Measurements from ENCODE around the gene DCXR.

The DCXR gene

DNA sequence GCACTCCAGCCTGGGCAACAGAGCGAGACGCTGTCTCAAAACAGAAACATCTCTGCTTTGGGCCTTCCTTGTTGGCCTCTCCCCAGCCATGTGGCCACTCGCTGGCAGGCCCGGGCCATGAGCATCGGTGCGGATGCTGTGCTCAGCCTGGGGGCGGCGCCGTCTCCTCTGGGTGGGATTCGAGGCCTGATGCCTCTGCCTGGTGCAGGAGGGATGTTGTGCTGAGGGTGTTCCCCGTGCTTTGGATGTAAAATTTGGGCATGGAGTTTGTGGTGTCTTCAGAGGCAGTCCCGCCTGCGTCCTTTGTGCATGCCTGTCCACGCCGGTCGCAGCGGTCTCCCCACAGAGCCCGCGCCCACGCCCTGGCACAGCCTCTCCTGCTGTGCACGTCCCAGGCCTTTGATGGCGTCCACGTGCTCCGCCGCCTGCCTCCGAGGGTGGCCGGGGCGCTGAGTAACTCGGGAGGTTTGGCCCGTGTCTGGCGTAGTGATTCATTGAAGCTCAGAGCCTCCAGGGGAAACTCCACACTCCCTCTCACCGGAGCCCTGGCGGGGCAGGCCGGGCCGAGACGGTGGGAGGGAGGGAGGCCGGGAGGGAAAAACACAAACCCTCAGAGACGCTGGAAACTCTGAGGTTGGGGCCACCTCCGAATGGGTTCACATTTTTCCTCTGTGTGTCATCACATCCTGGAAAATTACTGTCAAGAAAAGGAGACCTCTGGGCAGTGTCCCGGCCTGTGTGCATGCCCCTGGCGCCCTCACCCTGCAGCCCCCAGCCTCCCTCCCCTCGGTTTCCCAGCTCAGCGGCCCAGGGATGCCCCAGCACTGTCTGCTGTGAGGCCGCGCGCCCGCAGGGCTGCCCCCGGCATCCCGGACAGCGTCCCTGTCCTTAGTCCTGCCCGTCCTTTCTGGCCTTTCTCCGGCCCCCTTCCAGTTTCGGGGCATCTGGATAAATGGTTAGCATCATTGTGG is 33.8 kb downstream of the DCXR start:
- Histone ChIP-seq H3K4me3 (ENCODE audit: low read depth in 1 of 2, low read length in 2 of 2) (no peak overlapping the region), H2AFZ (ENCODE audit: low read depth, low read length) (no peak overlapping the region), H3K9me3 (ENCODE audit: insufficient read depth, low read length, severe bottlenecking) (no peaks in the 10 kb centered on the region), H3K27ac (ENCODE audit: low read length) (no peak overlapping the region), H4K20me1 (ENCODE audit: insufficient read depth, low read length) (peaks cover 9% of the 10 kb centered on the region; the same call in 1 of the 2 replicates), H3K36me3 (ENCODE audit: insufficient read depth, low read length) (no peaks in the 10 kb centered on the region), H3K4me2 (ENCODE audit: insufficient read depth, low read length) (no peak overlapping the region), H3K27me3 (ENCODE audit: insufficient read depth, low read length, poor library complexity) (no peaks in the 10 kb centered on the region), H3K79me2 (ENCODE audit: insufficient read depth, low read length) (no peaks in the 10 kb centered on the region), H3K4me1 (ENCODE audit: insufficient read depth, low read length) (no peaks in the 10 kb centered on the region), H3K9ac (ENCODE audit: low read depth, low read length) (no peak overlapping the region)
- no peak for TF ChIP-seq CTCF (IDR thresholded peaks at IDR 0.05; ENCODE audit: borderline replicate concordance, extremely low read depth, low read length, poor library complexity, severe bottlenecking)
- ATAC-seq (ENCODE audit: insufficient read depth, low read depth), result no peak
- DNase-seq, result no peak

- Histone ChIP-seq H4K20me1 (ENCODE audit: insufficient read depth, low read length) (peaks cover 4% of the 10 kb centered on the region; the same call in 1 of the 2 replicates), H3K27ac (ENCODE audit: low read length) (no peak overlapping the region)
Observed at GRCh38 chr17:82001571-82002056, 35.9 kb downstream of the DCXR start.

DNA sequence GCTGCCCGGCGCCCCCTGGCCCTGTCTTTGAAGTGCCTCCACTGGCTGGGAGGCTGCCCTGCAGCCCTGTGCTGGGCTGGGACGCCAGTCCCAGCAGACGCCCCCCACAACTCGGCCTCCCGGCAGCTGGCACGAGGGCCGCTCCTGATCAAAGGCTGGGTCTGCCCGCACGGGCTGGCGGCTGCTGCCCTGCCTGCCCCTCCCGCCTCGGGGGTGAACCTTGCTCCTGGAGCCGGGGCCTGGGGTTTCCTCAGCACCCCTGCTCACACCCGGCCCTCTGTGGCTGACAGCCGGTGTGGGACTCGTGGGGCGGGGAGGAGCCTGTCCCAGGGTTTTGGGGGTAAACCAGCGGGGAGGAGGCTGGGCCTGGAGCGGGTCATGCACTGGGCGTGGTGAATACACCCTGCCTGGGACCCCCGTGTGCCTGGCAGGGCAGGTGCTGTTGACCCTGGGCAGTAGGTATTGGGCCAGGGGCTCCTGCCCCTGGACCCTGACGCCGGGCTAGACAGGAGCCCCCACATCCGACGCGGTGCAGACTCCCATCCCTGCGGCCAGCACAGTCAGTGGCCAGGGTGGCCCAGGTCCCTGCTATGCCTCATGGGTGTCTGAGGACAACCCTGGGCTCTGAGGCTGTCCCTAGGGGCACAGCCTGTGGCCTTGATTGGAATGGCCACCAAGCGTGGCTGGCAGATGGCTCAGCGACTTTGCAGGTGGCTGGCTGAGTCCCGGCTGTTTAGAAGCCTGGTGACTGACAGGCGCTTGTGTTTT is 36.5 kb downstream of the DCXR start:
- no peak for DNase-seq
- Histone ChIP-seq H3K4me1 (ENCODE audit: insufficient read depth, low read length) (no peaks in the 10 kb centered on the region), H3K36me3 (ENCODE audit: insufficient read depth, low read length) (no peaks in the 10 kb centered on the region), H4K20me1 (ENCODE audit: insufficient read depth, low read length) (peaks cover 4% of the 10 kb centered on the region; the same call in 1 of the 2 replicates), H3K9me3 (ENCODE audit: insufficient read depth, low read length, severe bottlenecking) (no peaks in the 10 kb centered on the region), H3K27ac (ENCODE audit: low read length) (no peak overlapping the region), H2AFZ (ENCODE audit: low read depth, low read length) (no peak overlapping the region), H3K9ac (ENCODE audit: low read depth, low read length) (no peak overlapping the region), H3K4me3 (ENCODE audit: low read depth in 1 of 2, low read length in 2 of 2) (no peak overlapping the region), H3K4me2 (ENCODE audit: insufficient read depth, low read length) (no peak overlapping the region), H3K27me3 (ENCODE audit: insufficient read depth, low read length, poor library complexity) (no peaks in the 10 kb centered on the region), H3K79me2 (ENCODE audit: insufficient read depth, low read length) (no peaks in the 10 kb centered on the region)
- no peak for TF ChIP-seq CTCF (IDR thresholded peaks at IDR 0.05; ENCODE audit: borderline replicate concordance, extremely low read depth, low read length, poor library complexity, severe bottlenecking)
- no peak for TF ChIP-seq EZH2 (IDR thresholded peaks at IDR 0.05; ENCODE audit: borderline replicate concordance, low read depth, low read length, severe bottlenecking)
- no peak for ATAC-seq (ENCODE audit: insufficient read depth, low read depth)

More at GRCh38 chr17:82001571-82002056, 35.9 kb downstream of the DCXR start:
- no peak for TF ChIP-seq EZH2 (IDR thresholded peaks at IDR 0.05; ENCODE audit: borderline replicate concordance, low read depth, low read length, severe bottlenecking)
- TF ChIP-seq CTCF (IDR thresholded peaks at IDR 0.05; ENCODE audit: borderline replicate concordance, extremely low read depth, low read length, poor library complexity, severe bottlenecking), result no peak
- ATAC-seq (ENCODE audit: insufficient read depth, low read depth) (no peak), DNase-seq (no peak)
- no peak overlapping the region for H3K4me2 ChIP-seq (ENCODE audit: insufficient read depth, low read length)
- H3K4me3 ChIP-seq (ENCODE audit: low read depth in 1 of 2, low read length in 2 of 2), result no peak overlapping the region
- no peak overlapping the region for H2AFZ ChIP-seq (ENCODE audit: low read depth, low read length)
- no peaks in the 10 kb centered on the region for H3K4me1 ChIP-seq (ENCODE audit: insufficient read depth, low read length)
- no peak overlapping the region for H3K9ac ChIP-seq (ENCODE audit: low read depth, low read length)
- no peaks in the 10 kb centered on the region for H3K36me3 ChIP-seq (ENCODE audit: insufficient read depth, low read length)
- H3K9me3 ChIP-seq (ENCODE audit: insufficient read depth, low read length, severe bottlenecking), result no peaks in the 10 kb centered on the region
- no peaks in the 10 kb centered on the region for H3K79me2 ChIP-seq (ENCODE audit: insufficient read depth, low read length)
- no peaks in the 10 kb centered on the region for H3K27me3 ChIP-seq (ENCODE audit: insufficient read depth, low read length, poor library complexity)
